ENCODE results near the gene UCN2. TPM values are rescaled to one million over a fixed set of nuclear protein-coding genes. Genes with fewer than 3 reads are reported as not detected.
A peak's percentile ranks its signal among the peaks of the same experiment; 100 is the strongest.

UCN2 gene
- total RNA-seq, 2 experiments from 2014 or later = not detected

- H3K27ac Mint-ChIP-seq = no peak overlapping the region
- no peaks in the 10 kb centered on the region for H3K9me3 Mint-ChIP-seq
- DNase-seq = no peak
- no peaks in the 10 kb centered on the region for H3K27me3 Mint-ChIP-seq
- no peak overlapping the region for H3K4me3 Mint-ChIP-seq
- POLR2A ChIA-PET = no interaction called here
- H3K4me1 Mint-ChIP-seq = peaks cover 32% of the 10 kb centered on the region
- H3K36me3 Mint-ChIP-seq (ENCODE audit: low read depth) = no peaks in the 10 kb centered on the region
- CTCF ChIA-PET = interaction anchor here (1.4 kb wide), 1 partner anchor 17 kb away, joined by 5 read pairs; no protein-coding TSS in a partner anchor
Observed at GRCh38 chr3:48564667-48565066, 1.1 kb upstream of the UCN2 start.

- no peak overlapping the region for H3K4me3 Mint-ChIP-seq
Observed at GRCh38 chr3:48564022-48564421, 441 bp upstream of the UCN2 start.

GRCh38 chr3:48562367-48563095 is 1.1 kb downstream of the UCN2 start:
- Mint-ChIP-seq H3K4me1 (peaks cover 47% of the 10 kb centered on the region), H3K36me3 (ENCODE audit: low read depth) (no peaks in the 10 kb centered on the region), H3K9me3 (no peaks in the 10 kb centered on the region), H3K27ac (no peak overlapping the region), H3K4me3 (no peak overlapping the region), H3K27me3 (no peaks in the 10 kb centered on the region)
- no peak for DNase-seq
- ChIA-PET CTCF (interaction anchor here (1.8 to 1.9 kb wide), 2 partner anchors 162 kb away, joined by 5 to 6 read pairs; no protein-coding TSS in a partner anchor), POLR2A (interaction anchor here (1.3 kb wide), 1 partner anchor 15 kb away, joined by 3 read pairs; no protein-coding TSS in a partner anchor)

More at GRCh38 chr3:48564022-48564421, 441 bp upstream of the UCN2 start:
- H3K9me3 Mint-ChIP-seq = no peaks in the 10 kb centered on the region
- H3K27ac Mint-ChIP-seq = no peak overlapping the region
- no peaks in the 10 kb centered on the region for H3K36me3 Mint-ChIP-seq (ENCODE audit: low read depth)
- POLR2A ChIA-PET = interaction anchor here (0.7 to 1.3 kb wide), 2 partner anchors 16 to 38 kb away, joined by 3 read pairs; no protein-coding TSS in a partner anchor
- peak; percentile 49 for DNase-seq
- peaks cover 36% of the 10 kb centered on the region for H3K4me1 Mint-ChIP-seq
- no peaks in the 10 kb centered on the region for H3K27me3 Mint-ChIP-seq
- CTCF ChIA-PET = interaction anchor here (0.6 to 1.9 kb wide), 3 partner anchors 16 to 164 kb away, joined by 3 to 6 read pairs (median 5); no protein-coding TSS in a partner anchor

- no peak for DNase-seq
Observed at GRCh38 chr3:48561045-48561736, 2.4 kb downstream of the UCN2 start.

GRCh38 chr3:48560648-48561018 is 2.9 kb downstream of the UCN2 start:
- DNase-seq = no peak
- Mint-ChIP-seq H3K9me3 (no peaks in the 10 kb centered on the region), H3K27me3 (no peaks in the 10 kb centered on the region), H3K36me3 (ENCODE audit: low read depth) (peaks cover 4% of the 10 kb centered on the region), H3K4me1 (peaks cover 50% of the 10 kb centered on the region), H3K4me3 (no peak overlapping the region), H3K27ac (no peak overlapping the region)
- POLR2A ChIA-PET = no interaction called here
- CTCF ChIA-PET = interaction anchor here (1.0 to 1.8 kb wide), 3 partner anchors 8 to 160 kb away, joined by 3 to 5 read pairs (median 4); no protein-coding TSS in a partner anchor

More at GRCh38 chr3:48561045-48561736, 2.4 kb downstream of the UCN2 start:
- H3K4me1 Mint-ChIP-seq = peaks cover 51% of the 10 kb centered on the region
- ChIA-PET POLR2A (no interaction called here), CTCF (interaction anchor here (1.0 to 1.8 kb wide), 3 partner anchors 9 to 161 kb away, joined by 3 to 5 read pairs (median 4); no protein-coding TSS in a partner anchor)
- H3K27me3 Mint-ChIP-seq = no peaks in the 10 kb centered on the region
- no peak overlapping the region for H3K4me3 Mint-ChIP-seq
- H3K9me3 Mint-ChIP-seq = no peaks in the 10 kb centered on the region
- peaks cover 4% of the 10 kb centered on the region for H3K36me3 Mint-ChIP-seq (ENCODE audit: low read depth)
- H3K27ac Mint-ChIP-seq = no peak overlapping the region

GRCh38 chr3:48558493-48559134 is 5.0 kb downstream of the UCN2 start:
- ChIA-PET POLR2A (interaction anchor here (0.6 to 4.7 kb wide), 6 partner anchors 9 to 158 kb away, joined by 3 to 25 read pairs (median 4); partner anchors contain the start of genes CCDC51 and TMA7), CTCF (interaction anchor here (0.9 to 13.5 kb wide), 14 partner anchors 10 to 287 kb away, joined by 3 to 180 read pairs (median 6); partner anchors contain the start of genes NCKIPSD and SLC26A6)
- Mint-ChIP-seq H3K27ac (peak overlapping the region; percentile 43), H3K4me3 (peak overlapping the region; percentile 45), H3K27me3 (no peaks in the 10 kb centered on the region), H3K4me1 (peaks cover 52% of the 10 kb centered on the region), H3K9me3 (no peaks in the 10 kb centered on the region), H3K36me3 (ENCODE audit: low read depth) (peaks cover 13% of the 10 kb centered on the region)
- no peak for DNase-seq

- H3K4me3 Mint-ChIP-seq = peak within 1 kb of the TSS; percentile 79
Observed at GRCh38 chr3:48556796-48557626, 6.6 kb downstream of the UCN2 start, which contains the start of gene PFKFB4. PFKFB4 (minus strand) TSS chr3:48556803; CDS start chr3:48556777, 26 bp downstream.

GRCh38 chr3:48555949-48556795 is 7.4 kb downstream of the UCN2 start:
- peaks cover 47% of the 10 kb centered on the region for H3K4me1 Mint-ChIP-seq
- H3K9me3 Mint-ChIP-seq = no peaks in the 10 kb centered on the region
- H3K27ac Mint-ChIP-seq = peak overlapping the region; percentile 74
- no peak for DNase-seq
- no peaks in the 10 kb centered on the region for H3K27me3 Mint-ChIP-seq
- peaks cover 15% of the 10 kb centered on the region for H3K36me3 Mint-ChIP-seq (ENCODE audit: low read depth)
- ChIA-PET POLR2A (interaction anchor here (0.6 to 4.7 kb wide), 12 partner anchors 11 to 538 kb away, joined by 3 to 25 read pairs (median 4); partner anchors contain the start of genes ATRIP, CCDC51, QRICH1 and SLC26A6), CTCF (interaction anchor here (0.6 to 13.5 kb wide), 18 partner anchors 8 to 414 kb away, joined by 3 to 180 read pairs (median 4); partner anchors contain the start of genes CCDC51, SLC26A6 and TMA7)
- peak overlapping the region; percentile 79 for H3K4me3 Mint-ChIP-seq

More at GRCh38 chr3:48556796-48557626, 6.6 kb downstream of the UCN2 start, which contains the start of gene PFKFB4:
- H3K36me3 Mint-ChIP-seq (ENCODE audit: low read depth) = peaks cover 15% of the 10 kb centered on the region
- DNase-seq = peak; percentile 100
- POLR2A ChIA-PET = interaction anchor here (0.6 to 4.7 kb wide), 9 partner anchors 10 to 450 kb away, joined by 3 to 25 read pairs (median 4); partner anchors contain the start of genes CCDC51, SLC26A6, TMA7 and WDR6
- H3K27ac Mint-ChIP-seq = peak within 1 kb of the TSS; percentile 74
- CTCF ChIA-PET = interaction anchor here (0.6 to 13.5 kb wide), 19 partner anchors 8 to 413 kb away, joined by 3 to 180 read pairs (median 4); partner anchors contain the start of genes CCDC51, NCKIPSD, SLC26A6 and TMA7
- H3K27me3 Mint-ChIP-seq = no peaks in the 10 kb centered on the region
- H3K9me3 Mint-ChIP-seq = no peaks in the 10 kb centered on the region
- H3K4me1 Mint-ChIP-seq = peaks cover 49% of the 10 kb centered on the region

- H3K9me3 Mint-ChIP-seq = no peaks in the 10 kb centered on the region
- no peaks in the 10 kb centered on the region for H3K27me3 Mint-ChIP-seq
- H3K36me3 Mint-ChIP-seq (ENCODE audit: low read depth) = peaks cover 20% of the 10 kb centered on the region
- no peak for DNase-seq
- H3K4me3 Mint-ChIP-seq = peak overlapping the region; percentile 79
- H3K4me1 Mint-ChIP-seq = peaks cover 43% of the 10 kb centered on the region
- ChIA-PET CTCF (interaction anchor here (0.9 to 13.5 kb wide), 6 partner anchors 80 to 155 kb away, joined by 3 to 180 read pairs (median 12); partner anchors contain the start of genes CCDC51, SLC26A6 and TMA7), POLR2A (interaction anchor here (0.7 to 4.7 kb wide), 4 partner anchors 83 to 538 kb away, joined by 3 to 25 read pairs (median 4); partner anchors contain the start of genes ATRIP and QRICH1)
- H3K27ac Mint-ChIP-seq = no peak overlapping the region
Observed at GRCh38 chr3:48555231-48555948, 8.2 kb downstream of the UCN2 start.

Measured in activated CD4-positive, alpha-beta memory T cell treated with anti-CD3 and anti-CD28 coated beads, Interleukin-2, amount 10 ng/mL, durations not matched to agents 7 days and 5 days (primary cell).